SU-DHL-6 (cell line): ENCODE measurements around the gene CD244.

Experiments
- EZH2phosphoT487 ChIP-seq: fragments of 200-600 bp; sonication (generic), shearing (Covaris generic); conservative IDR thresholded peaks from 2 replicates; pipeline ENCODE4 v1.6.1; 2018; ENCODE audit warnings: mild to moderate bottlenecking, antibody characterized with exemption, low read length, moderate library complexity, mixed read lengths
- TF ChIP-seq, protein P1 (sequence below): fragments of 200-600 bp; sonication (generic); IDR thresholded peaks from one replicate; pipeline ENCODE4 v1.5.1; 2017; ENCODE audit warnings: antibody characterized with exemption, mild to moderate bottlenecking, low read length, moderate library complexity; ENCODE audit not compliant: insufficient read depth, poor library complexity, severe bottlenecking

- TF ChIP-seq, protein P1, sequence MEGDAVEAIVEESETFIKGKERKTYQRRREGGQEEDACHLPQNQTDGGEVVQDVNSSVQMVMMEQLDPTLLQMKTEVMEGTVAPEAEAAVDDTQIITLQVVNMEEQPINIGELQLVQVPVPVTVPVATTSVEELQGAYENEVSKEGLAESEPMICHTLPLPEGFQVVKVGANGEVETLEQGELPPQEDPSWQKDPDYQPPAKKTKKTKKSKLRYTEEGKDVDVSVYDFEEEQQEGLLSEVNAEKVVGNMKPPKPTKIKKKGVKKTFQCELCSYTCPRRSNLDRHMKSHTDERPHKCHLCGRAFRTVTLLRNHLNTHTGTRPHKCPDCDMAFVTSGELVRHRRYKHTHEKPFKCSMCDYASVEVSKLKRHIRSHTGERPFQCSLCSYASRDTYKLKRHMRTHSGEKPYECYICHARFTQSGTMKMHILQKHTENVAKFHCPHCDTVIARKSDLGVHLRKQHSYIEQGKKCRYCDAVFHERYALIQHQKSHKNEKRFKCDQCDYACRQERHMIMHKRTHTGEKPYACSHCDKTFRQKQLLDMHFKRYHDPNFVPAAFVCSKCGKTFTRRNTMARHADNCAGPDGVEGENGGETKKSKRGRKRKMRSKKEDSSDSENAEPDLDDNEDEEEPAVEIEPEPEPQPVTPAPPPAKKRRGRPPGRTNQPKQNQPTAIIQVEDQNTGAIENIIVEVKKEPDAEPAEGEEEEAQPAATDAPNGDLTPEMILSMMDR = no peak
- TF ChIP-seq EZH2phosphoT487 = no peak
Observed at GRCh38 chr1:160808289-160808688, 54.4 kb downstream of the CD244 start.
